ENCODE results near the gene RBM20. TPM values are rescaled to one million over a fixed set of nuclear protein-coding genes. Genes with fewer than 3 reads are reported as not detected.

Gene RBM20
- total RNA-seq, 4 donors from 2014 or later: 0.62 to 7.4 (median 3.9) TPM

- Histone ChIP-seq H3K4me1 (peaks cover 2 to 35% (median 22%) of the 10 kb centered on the region in 3 donors), H3K27me3 (no peaks in the 10 kb centered on the region), H3K36me3 (no peaks in the 10 kb centered on the region), H3K27ac (peak overlapping the region in 3 of 4 donors; percentile 51 to 75 (median 67)), H3K9me3 (no peaks in the 10 kb centered on the region), H3K4me3 (no peak overlapping the region)
- 70 to 80% methylated on average over 1 of the region's 1 CpG for WGBS, 2 donors (ENCODE audit: low coverage in 1 of 2)
- TF ChIP-seq POLR2A (IDR thresholded peaks at IDR 0.05): no peak
- no peak for TF ChIP-seq EP300 (IDR thresholded peaks at IDR 0.05)
- TF ChIP-seq CTCF (IDR thresholded peaks at IDR 0.05): no peak
- no peak for TF ChIP-seq POLR2AphosphoS5 (IDR thresholded peaks at IDR 0.05)
- ATAC-seq: no peak
Observed at GRCh38 chr10:110802090-110802489, 158.0 kb downstream of the RBM20 start.

GRCh38 chr10:110802551-110803238, 158.6 kb downstream of the RBM20 start:
- H3K9me3 ChIP-seq: no peaks in the 10 kb centered on the region
- ATAC-seq: peak; percentile 65
- TF ChIP-seq CTCF (IDR thresholded peaks at IDR 0.05) (no peak), EP300 (IDR thresholded peaks at IDR 0.05) (no peak), POLR2AphosphoS5 (IDR thresholded peaks at IDR 0.05) (peak; percentile 32)
- H3K27me3 ChIP-seq: no peaks in the 10 kb centered on the region
- 17 to 21% methylated on average over 7 of the region's 7 CpGs for WGBS, 2 donors (ENCODE audit: low coverage in 1 of 2)
- H3K4me1 ChIP-seq: peaks cover 2 to 35% (median 22%) of the 10 kb centered on the region in 3 donors
- no peaks in the 10 kb centered on the region for H3K36me3 ChIP-seq
- H3K27ac ChIP-seq: peak overlapping the region in 3 of 4 donors; percentile 51 to 75 (median 67)
- H3K4me3 ChIP-seq: no peak overlapping the region

GRCh38 chr10:110803239-110803749, 159.2 kb downstream of the RBM20 start:
- Histone ChIP-seq H3K4me3 (no peak overlapping the region), H3K4me1 (peaks cover 2 to 35% (median 22%) of the 10 kb centered on the region in 3 donors), H3K9me3 (no peaks in the 10 kb centered on the region), H3K27me3 (no peaks in the 10 kb centered on the region), H3K36me3 (no peaks in the 10 kb centered on the region), H3K27ac (peak overlapping the region in 3 of 4 donors; percentile 51 to 75 (median 67))
- WGBS, 2 donors (ENCODE audit: low coverage in 1 of 2): 58 to 60% methylated on average over 5 to 6 of the region's 6 CpGs
- no peak for ATAC-seq
- TF ChIP-seq POLR2A (IDR thresholded peaks at IDR 0.05) (no peak), POLR2AphosphoS5 (IDR thresholded peaks at IDR 0.05) (no peak), EP300 (IDR thresholded peaks at IDR 0.05) (no peak), CTCF (IDR thresholded peaks at IDR 0.05) (no peak)

GRCh38 chr10:110803830-110804338, 159.7 kb downstream of the RBM20 start:
- no peaks in the 10 kb centered on the region for H3K9me3 ChIP-seq
- H3K36me3 ChIP-seq: no peaks in the 10 kb centered on the region
- peaks cover 2 to 35% (median 22%) of the 10 kb centered on the region in 3 donors for H3K4me1 ChIP-seq
- WGBS, 2 donors (ENCODE audit: low coverage in 1 of 2): 15 to 43% methylated on average over 2 to 4 of the region's 6 CpGs
- H3K27me3 ChIP-seq: no peaks in the 10 kb centered on the region
- no peak for TF ChIP-seq EP300 (IDR thresholded peaks at IDR 0.05)
- TF ChIP-seq CTCF (IDR thresholded peaks at IDR 0.05): peak; percentile 56 to 77 (median 68)
- peak overlapping the region in 2 of 4 donors; percentile 8 to 75 for H3K27ac ChIP-seq
- peak; percentile 65 for ATAC-seq
- H3K4me3 ChIP-seq: no peak overlapping the region

GRCh38 chr10:110804376-110804775, 160.2 kb downstream of the RBM20 start:
- TF ChIP-seq POLR2AphosphoS5 (IDR thresholded peaks at IDR 0.05): no peak
- TF ChIP-seq EP300 (IDR thresholded peaks at IDR 0.05): no peak
- TF ChIP-seq POLR2A (IDR thresholded peaks at IDR 0.05): no peak
- TF ChIP-seq CTCF (IDR thresholded peaks at IDR 0.05): no peak
- Histone ChIP-seq H3K27me3 (no peaks in the 10 kb centered on the region), H3K4me1 (peaks cover 2 to 35% (median 22%) of the 10 kb centered on the region in 3 donors), H3K36me3 (no peaks in the 10 kb centered on the region), H3K4me3 (no peak overlapping the region), H3K27ac (peak overlapping the region in 2 of 4 donors; percentile 8 to 61), H3K9me3 (no peaks in the 10 kb centered on the region)
- 91 to 100% methylated on average over 1 of the region's 1 CpG for WGBS, 2 donors (ENCODE audit: low coverage in 1 of 2)
- no peak for ATAC-seq

All from gastroesophageal sphincter (tissue), 4 donors.